CD4-positive, alpha-beta T cell treated with Interleukin-4 for 4 hours (primary cell): ENCODE measurements around the gene EMILIN2.
"Not testable (repeated sequence)": the region's sequence is repeated elsewhere in the genome, so short reads cannot be mapped to it uniquely, and the experiment has no call there.

ENCODE experiments used
- DNase-seq: peaks from one replicate; pipeline ENCODE4 v3.0.0-alpha.2; 2020

The EMILIN2 gene

DNA sequence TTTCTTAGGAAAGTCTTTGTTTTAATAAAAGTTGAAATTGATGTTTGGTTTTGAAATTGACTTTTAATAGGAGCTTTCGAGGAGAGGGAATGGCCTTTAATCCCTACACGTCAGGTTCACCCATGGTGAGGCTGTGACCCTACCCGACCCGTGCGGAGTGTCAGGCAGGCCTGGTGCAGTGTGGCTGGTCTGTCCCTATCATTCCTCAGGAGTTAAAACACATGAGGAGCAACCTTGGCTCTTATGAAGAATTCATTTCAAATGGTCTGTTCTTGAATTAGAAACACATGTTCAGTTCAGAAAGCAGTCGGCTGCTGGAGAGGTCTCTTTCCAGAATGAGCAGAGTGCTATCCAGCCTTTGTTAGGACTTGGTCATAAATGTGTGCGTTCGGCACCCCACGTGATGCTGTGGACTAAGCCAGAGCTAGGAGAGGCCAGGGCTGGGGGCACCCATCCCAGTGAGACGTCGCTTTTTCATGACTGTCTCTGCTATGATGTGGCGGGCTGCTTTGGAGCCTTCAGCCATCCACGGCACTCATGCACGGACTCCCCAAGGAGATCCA is 54.7 kb downstream of the EMILIN2 start:
- no peak for DNase-seq

DNA sequence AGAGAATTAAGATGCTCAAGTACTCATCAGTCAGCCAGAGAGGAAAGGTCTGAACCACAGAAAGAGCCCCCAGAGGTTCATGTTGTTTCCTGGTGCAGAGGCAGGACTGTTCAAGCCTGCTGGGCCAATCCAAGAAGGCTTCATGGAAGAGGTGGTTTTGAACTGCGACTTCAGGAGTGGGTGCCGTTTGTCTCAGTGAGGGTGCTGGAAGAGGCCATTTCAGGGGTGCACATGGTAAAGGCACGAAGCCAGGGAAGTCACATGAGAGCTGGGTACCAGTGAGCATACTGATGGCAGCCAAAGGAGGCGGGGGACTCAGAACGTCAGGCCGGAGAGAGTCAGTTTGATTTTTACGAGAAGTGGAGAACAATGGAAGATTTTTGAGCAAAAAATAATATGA is 55.5 kb downstream of the EMILIN2 start:
- DNase-seq, result no peak

DNA sequence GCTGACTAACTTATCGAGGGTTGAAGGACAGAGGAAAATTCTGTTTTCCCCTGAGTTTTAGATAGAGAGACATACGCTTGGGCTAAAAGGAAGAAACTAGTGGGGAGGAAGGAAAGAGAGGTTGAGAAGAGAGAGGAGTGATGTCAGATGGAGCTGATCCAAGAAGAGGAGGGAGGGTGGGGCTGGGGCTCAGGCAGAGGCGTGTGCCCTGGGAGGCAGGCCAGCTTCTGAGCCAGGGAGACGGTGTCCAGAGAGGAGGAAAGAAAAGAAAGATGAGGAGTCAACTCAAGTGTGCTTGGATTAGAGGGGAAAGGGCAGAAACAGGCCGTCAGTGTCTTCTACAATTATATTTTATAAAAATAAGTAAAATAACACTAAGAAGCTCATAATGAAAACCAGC is 56.2 kb downstream of the EMILIN2 start:
- no peak for DNase-seq

DNA sequence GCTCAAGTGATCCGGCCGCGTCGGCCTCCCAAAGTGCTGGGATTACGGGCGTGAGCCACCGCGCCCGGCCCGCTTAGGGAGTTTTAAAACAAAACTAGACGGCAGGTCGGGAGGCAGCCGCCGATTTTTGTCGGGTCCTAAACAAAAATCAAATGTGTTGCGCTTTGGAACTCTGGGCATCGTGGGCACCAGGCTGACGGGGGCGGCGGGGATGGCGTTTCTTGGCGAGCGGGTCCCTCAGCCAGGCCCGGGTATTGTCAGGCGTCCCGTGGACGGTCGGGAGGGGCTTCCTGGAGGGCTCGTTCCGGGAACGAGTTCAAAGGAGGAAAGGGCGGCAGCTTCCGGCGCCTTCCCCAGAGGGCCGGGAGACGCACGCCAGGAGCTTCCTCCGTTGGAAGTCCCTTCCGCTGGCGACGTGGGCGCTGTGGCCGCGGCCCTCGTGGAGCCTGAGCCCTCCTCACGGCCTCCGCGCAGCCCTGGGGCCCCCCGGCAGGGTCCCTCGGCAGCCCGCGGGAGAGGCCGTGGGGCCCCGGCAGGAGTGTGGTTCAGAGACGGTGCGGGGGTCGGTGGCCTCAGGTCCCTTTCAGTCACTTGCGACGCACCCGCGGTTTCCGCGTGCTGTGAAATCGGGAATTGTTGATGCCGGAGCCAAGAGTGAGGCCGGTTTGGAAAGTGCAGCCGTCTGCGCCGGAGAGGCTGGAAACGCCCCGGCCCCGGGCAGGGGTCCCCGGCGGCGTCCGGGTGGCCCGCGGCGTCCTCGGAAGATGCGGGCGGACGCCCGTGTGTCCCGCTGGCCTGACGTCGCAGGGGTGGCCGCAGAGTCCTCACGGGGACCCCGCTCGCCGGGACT is 59.3 kb downstream of the EMILIN2 start:
- DNase-seq, result peak; percentile 44

DNA sequence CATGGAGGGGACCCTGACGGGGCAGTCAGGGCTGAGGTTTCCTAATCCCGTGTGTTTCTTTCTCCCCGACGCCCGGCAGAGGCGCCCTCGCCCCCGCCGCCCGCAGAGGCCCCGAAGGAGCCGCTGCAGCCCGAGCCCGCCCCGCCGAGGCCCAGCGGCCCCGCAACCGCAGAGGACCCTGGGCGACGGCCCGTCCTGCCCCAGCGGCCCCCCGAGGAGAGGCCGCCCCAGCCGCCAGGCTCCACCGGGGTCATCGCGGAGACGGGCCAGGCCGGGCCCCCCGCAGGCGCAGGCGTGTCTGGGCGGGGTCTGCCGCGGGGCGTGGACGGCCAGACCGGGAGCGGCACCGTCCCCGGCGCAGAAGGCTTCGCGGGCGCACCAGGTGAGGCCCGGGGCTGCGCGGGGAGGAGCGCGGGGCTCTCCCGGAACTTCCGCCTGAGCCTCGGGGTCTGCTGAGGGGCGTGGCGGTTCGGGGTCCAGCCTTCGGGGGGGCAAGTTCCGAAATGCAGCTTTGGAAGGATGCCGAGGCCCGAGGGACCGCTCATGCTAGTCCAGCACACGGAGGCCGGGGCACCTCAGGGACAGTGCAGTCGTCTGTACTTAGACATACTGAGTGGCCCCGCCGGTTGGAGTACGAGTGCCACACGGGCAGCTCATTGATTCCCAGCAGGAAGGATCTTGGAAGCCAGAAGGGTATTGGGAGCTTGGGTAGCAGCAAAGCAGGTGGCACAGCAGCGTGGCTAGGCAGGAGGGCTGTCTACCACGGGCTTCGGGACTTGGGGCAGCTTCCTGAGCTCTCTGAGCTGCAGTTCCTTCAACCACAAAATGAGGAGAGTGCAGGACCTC is 60.1 kb downstream of the EMILIN2 start:
- DNase-seq, result peak; percentile 39

DNA sequence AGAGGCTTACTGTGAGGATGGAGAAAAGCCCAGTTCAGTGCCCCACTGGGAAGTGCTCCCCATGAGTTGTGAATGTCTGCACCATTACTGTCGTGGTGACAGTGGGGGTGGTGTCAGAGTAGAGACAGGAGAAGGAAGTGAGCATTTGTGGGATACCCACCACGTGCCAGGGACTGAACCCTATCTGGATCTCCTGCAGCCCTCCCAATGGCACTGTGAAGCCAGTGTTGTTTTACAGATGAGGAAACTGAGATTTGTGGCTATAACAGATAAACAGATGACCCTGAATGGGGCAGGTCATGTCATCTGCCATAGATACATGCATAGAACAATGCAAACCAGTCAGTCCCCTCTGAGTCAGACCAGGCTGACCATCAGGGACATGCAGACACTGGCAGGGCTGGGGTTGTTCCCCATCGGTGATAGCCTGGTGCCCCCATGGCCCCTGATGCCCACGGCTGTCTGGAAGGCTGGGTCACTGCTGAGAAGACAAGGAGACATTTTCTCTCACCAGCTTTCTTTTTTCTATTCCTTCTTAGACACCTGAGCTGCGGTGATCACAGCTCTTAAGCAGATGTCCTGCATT is 60.8 kb downstream of the EMILIN2 start:
- no peak for DNase-seq

DNA sequence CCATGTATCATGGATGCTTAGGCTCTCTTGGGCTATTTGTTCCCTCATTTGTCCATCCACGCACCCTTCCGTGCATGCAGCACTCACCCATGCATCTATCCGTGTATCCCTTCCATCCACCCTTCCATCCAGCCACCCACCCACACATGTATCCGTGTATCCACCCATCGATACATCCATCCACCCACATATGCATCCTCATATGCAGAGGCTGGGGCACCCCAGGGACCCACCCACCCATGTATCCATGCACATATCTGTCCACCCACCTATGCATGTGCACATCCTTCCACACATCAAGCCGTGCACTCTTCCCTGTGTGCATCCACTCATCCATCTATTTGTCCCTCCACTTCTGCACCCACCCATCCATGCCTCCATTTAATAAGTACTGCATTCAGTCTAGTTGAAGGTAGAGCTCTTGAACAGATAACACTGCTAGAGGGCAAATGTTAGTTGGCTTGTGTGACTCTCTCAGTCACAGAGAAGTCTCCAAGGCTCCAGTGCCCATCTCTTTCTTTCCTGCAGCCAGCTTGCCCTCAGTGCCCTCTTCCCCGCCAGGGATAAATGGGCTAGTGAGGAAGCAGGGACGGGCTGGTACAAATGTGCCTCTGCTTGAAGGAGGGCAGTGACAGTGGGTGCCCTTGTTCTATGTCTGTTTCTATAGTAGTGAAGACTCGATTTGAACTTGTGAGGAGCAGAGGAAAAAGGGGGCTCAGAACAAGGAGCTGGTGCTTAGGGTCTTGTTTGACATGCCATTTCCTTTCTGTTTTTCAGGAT is 61.5 kb downstream of the EMILIN2 start:
- no peak for DNase-seq

DNA sequence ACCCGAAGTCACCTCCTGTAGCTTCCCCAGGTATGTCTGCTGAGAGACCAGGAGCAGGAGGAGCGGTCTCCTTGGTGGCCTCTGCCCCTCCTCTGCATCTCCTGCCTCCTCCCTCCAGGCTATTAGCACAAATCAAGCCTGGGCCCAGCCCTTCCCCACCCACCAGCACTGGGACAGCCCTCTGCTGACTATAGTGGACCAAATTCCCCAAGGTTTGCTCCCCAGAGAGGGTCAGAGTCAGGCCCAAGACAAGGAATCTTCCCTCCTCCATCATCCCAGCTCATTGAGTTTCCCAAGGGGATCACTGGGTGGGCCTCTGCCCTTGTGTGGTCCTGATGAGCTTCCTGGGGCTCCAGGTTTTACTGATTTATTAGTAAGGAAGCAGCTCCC is 62.1 kb downstream of the EMILIN2 start:
- no peak for DNase-seq

DNA sequence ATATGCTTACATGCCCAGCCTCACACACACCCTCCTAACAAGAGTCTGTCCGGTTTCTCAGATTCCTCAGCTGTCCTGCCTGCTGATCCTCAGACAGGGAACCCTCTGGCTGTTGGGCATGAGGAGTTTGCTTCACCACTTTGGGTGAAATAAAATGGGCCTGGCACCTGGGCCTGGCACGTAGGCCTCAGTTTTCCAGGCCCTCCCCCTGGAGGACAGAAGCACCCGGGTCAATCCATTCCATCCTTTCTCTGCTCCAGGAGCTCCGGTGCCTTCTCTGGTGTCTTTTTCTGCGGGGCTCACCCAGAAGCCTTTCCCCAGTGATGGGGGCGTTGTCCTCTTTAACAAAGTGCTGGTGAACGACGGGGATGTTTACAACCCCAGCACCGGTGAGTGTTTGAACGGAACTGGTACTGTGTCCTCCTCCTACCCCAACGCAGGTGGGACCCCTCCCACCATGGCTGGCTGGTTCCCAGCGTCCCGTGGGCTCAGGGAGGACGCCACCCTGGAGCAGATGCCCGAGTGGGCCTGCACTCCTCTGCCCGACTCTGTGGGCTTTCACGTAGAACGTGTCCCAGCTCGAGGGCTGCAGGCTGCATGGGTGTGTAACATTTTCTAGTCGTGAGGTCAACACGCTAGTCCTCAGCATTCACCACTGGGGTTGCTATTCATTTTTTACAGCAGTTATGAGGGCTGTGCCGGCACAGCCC is 62.8 kb downstream of the EMILIN2 start:
- DNase-seq, result no peak

DNA sequence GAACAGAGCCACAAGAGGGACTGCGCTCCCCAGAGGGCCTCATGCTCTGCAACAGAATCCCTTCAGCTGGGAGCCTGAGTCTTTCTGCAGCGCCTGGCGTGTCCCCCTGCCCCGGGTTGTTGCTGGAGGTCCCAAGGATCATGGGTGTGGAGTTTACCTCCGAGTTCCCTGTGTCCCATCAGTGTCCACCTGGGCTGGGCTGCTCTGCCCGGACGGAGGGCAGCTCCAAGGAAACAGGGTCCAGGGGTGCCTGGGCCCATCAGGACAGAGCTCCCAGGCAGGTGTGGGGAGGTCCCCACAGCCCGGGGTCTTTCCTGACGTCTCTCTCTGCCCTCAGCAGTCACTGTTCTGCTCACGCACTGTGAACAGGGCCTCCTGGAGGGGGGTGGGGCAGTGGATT is 63.5 kb downstream of the EMILIN2 start:
- DNase-seq, result no peak

DNA sequence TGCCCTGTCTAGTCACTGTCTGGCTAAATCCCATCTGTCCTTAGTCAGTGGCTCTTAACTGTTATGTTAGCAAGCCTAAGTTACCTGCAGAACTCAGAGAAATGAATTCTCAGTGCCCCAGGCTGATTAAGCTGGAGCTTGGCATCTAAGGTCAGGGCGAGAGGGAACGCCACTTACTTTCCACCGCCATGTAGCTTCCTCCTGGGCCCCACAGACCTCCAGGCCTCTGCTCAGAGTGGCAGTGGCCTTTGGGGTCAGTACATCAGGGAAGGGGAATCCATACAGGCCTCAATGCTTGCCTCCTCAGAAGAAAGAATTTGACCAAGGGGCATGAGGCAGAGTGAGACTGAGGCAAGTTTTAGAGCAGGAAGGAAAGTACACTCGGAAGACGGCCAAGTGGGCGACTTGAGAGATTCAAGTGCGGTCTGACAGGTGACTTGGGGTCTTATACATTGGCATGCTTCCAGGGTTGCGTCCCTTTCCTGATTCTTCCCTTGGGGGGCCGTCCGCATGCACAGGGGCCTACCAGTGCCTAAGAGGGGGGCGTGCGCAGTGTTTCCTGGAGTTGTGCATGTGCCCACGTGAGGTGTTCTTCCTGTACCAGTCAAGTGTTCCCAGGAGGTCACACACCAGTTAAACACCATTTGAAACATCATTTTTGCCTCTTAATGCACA is 64.1 kb downstream of the EMILIN2 start:
- no peak for DNase-seq

DNA sequence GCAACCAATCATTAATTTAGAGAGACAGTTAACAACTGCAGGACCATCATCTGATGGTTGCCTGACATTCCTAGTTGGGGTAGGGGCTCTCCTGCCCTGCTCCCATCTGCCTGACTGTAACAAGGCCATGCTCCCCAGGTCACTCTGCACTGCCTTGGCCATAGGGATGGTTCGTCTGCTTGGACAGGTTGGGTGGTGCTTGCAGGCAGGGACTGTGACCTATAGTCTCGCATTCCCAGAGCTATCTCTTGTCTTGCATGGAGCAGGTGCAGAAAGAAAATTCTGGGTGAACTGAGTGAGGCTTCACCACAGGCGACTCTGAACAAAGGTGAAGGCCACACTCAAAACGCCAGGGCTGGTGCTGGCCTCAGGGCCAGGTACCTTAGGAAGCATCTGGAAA is 64.7 kb downstream of the EMILIN2 start:
- no peak for DNase-seq

DNA sequence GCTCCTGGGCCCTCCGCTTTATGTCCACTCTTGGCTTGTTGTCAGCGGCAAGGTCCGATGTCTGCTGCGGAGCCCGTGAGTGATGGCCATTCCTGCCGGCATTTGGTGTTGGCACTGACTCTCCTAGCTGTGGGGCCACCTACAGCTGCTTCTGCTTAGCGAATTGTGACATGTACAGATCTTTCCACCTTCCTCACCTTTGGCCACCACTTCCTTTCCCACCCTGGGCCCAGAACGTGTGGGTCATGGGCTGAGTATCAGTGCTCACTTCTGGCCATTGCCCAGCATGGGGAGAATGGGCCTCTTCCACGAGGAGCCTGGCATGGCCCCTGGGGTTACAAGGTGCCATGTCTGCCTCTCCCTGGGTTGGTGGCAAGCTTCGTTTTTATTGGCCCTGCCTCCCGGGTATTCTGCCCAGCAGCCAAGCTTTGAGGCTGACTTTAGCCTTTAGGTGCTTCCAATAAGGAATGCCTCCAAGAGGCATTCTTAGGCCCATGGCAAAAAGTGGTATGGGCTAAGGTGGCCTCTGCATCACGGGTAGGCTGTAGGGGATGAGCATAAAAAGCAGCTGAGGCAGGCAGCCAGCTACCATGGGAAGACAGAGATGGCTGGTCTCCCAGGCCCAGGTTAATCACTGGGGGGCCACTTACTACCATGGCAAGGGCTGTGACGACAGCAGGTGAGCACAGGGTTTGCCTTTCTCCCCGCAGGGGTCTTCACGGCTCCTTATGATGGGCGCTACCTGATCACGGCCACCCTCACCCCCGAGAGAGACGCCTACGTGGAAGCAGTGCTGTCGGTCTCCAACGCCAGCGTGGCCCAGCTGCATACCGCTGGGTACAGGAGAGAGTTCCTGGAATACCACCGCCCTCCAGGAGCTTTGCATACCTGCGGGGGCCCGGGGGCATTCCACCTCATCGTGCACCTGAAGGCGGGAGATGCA is 65.8 kb downstream of the EMILIN2 start:
- DNase-seq, result no peak

DNA sequence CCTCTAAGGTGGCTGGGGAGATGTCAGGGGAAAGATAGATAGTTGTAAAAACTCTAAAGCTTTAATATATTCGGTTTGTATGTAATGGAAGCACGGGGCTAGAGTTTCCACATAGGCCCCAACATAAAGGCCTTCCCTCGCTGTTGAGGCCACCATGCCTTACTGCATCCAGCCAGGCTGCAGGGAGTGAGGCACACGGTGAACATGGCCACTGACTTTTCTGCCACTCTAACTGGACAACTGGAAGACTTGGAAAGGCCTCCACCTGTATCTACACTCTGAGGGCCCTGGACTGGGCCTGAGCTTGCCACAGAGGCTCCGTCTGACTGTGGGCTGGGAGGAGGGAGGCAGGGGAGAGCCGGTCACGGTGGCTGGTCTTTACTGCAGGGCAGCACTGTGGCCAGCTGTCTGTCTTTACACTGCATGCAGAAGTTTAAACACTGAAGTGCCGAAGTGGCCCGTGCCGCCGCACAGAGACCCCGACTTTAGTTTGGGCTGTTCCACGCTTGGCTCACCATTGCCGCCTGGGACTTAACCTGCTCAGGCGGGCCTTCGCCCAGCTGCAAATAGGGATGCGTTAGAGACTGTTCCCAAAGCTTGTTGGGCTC is 66.7 kb downstream of the EMILIN2 start:
- no peak for DNase-seq

DNA sequence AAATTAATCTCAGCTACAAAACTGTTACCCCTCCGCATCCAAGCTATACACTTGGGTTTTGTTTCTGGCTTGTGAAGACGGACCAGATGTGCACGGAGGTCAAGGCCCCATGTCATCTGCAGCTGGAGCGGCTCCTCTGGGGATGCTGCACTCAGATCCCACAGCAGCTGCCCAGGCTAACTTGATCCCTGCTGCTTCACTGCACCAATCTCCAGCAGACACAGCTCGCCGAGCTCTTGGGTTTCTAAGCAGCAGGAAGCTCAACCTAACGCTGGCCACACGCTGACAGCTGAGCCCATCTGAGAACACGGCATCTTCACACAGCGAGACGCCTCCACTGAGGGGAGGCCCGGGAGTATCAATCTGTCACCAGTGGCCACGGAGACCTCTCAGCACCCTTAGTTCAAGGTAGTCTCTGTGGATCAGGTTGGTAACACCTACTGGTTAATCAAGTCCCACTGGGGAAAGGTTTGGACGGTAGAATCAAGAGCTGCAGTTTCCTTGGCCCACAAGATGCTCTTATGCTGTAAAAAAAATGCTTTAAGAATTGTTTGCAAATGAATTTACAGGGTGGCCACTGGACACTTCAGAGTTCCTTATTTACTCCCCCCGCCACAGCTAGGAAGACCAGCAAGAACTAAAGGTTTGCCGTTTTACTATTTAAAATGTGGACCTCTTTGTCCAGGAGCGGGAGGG is 67.5 kb downstream of the EMILIN2 start:
- no peak for DNase-seq

DNA sequence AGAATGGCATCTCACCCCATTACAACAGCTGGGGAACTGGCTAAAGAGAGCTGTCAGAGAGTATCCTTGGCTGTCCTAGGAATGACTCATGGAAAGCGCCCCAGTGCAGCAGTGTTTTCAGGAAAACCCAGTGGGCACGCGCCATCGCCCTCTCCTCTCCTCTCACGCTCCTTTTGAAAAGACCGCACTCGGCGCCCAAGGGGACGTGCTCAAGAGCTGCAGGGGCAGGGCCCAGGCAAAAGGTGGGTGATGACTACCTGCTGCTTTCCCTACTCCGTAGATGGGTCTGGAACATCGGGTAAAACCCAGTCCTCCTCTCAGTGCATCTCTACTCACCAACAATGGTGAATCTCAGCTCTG is 68.1 kb downstream of the EMILIN2 start:
- no peak for DNase-seq

DNA sequence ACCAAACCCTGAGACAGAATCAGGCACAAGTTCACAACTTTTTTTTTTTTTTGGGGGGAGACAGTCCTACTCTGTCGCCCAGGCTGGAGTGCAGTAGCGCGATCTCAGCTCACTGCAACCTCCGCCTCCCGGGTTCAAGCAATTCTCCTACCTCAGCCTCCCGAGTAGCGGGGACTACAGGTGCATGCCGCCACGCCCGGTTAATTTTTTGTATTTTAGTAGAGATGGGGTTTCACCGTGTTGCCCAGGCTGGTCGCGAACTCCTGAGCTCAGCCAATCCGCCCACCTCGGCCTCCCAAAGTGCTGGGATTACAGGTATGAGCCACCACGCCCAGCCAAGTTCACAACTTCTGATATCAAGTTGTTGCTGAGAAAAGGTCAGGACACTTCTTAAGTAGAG is 68.7 kb downstream of the EMILIN2 start:
- DNase-seq, result not testable (repeated sequence)

DNA sequence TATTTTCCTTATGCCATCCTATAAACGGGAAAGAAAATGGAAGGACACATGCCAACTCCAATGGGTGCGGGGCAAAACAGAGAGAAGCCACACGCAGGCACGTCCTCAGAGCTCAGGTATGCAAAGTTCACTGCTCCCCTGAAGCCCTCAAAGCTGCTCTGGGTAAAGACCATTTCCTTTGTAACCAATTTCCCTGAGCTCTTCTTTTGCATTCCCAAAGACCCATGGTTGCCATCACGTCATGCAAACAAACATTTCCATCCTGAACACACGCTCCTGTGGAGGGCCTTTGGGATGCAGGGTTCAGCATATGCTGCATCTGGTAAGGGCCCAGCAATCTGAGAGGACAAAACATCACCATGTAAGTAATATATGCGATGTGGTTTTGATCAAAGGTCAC is 69.4 kb downstream of the EMILIN2 start:
- DNase-seq, result no peak
